ENCODE measurements around the gene ZMYND8.

Gene ZMYND8

GRCh38 chr20:47188540-47188939 is 168.0 kb downstream of the ZMYND8 start:
- no peak for TF ChIP-seq ELF4 (IDR thresholded peaks at IDR 0.05)
- TF ChIP-seq SUZ12 (IDR thresholded peaks at IDR 0.05), result no peak
- no peak for TF ChIP-seq ARNT (IDR thresholded peaks at IDR 0.05)
- no peak for TF ChIP-seq BHLHE40 (IDR thresholded peaks at IDR 0.05; ENCODE audit: borderline replicate concordance)
- no peak for TF ChIP-seq PKNOX1 (IDR thresholded peaks at IDR 0.05)
- no peak for TF ChIP-seq L3MBTL2 (conservative IDR thresholded peaks at IDR 0.05)
- no peak for TF ChIP-seq LEF1 (IDR thresholded peaks at IDR 0.05; ENCODE audit: borderline replicate concordance)
- TF ChIP-seq FOXA1 (IDR thresholded peaks at IDR 0.05), result no peak
- TF ChIP-seq SP1 (IDR thresholded peaks at IDR 0.05), result no peak
- no peak for TF ChIP-seq HDGF (IDR thresholded peaks at IDR 0.05; ENCODE audit: borderline replicate concordance)
- POLR2A ChIA-PET, result no interaction called here
- DNase-seq (ENCODE audit: extremely low spot score), result no peak
- CTCF ChIA-PET, result no interaction called here

- DNase-seq (ENCODE audit: extremely low spot score), result no peak
- TF ChIP-seq ZNF384 (IDR thresholded peaks at IDR 0.05), result no peak
- ChIA-PET POLR2A (no interaction called here), CTCF (interaction anchor here (0.6 kb wide), 1 partner anchor 8 kb away, joined by 5 read pairs; no protein-coding TSS in a partner anchor)
Observed at GRCh38 chr20:47187450-47188195, 168.9 kb downstream of the ZMYND8 start.

- ChIA-PET CTCF (interaction anchor here (0.8 kb wide), 1 partner anchor 115 kb away, joined by 3 read pairs; no protein-coding TSS in a partner anchor), POLR2A (no interaction called here)
- no peak for DNase-seq (ENCODE audit: extremely low spot score)
- TF ChIP-seq FOXA1 (IDR thresholded peaks at IDR 0.05), result no peak
- no peak for TF ChIP-seq ARNT (IDR thresholded peaks at IDR 0.05)
- no peak for TF ChIP-seq LEF1 (IDR thresholded peaks at IDR 0.05; ENCODE audit: borderline replicate concordance)
- no peak for TF ChIP-seq ELF4 (IDR thresholded peaks at IDR 0.05)
- no peak for TF ChIP-seq FOXM1 (IDR thresholded peaks at IDR 0.05; ENCODE audit: borderline replicate concordance)
- no peak for TF ChIP-seq NFRKB (IDR thresholded peaks at IDR 0.05)
Observed at GRCh38 chr20:47183367-47183766, 173.1 kb downstream of the ZMYND8 start.

GRCh38 chr20:47181056-47181862 is 175.2 kb downstream of the ZMYND8 start:
- ChIA-PET CTCF (no interaction called here), POLR2A (no interaction called here)
- peak; percentile 68 for DNase-seq (ENCODE audit: extremely low spot score)
- TF ChIP-seq PKNOX1 (IDR thresholded peaks at IDR 0.05), result peak; percentile 94
- peak; percentile 69 for TF ChIP-seq ELF4 (IDR thresholded peaks at IDR 0.05)
- TF ChIP-seq CTBP1 (IDR thresholded peaks at IDR 0.05; ENCODE audit: borderline replicate concordance), result no peak

GRCh38 chr20:47179267-47179666 is 177.2 kb downstream of the ZMYND8 start:
- POLR2A ChIA-PET, result no interaction called here

GRCh38 chr20:47178851-47179250 is 177.6 kb downstream of the ZMYND8 start:
- ChIA-PET CTCF (no interaction called here), POLR2A (no interaction called here)
- no peak for DNase-seq (ENCODE audit: extremely low spot score)
- TF ChIP-seq ARNT (IDR thresholded peaks at IDR 0.05) (no peak), CTBP1 (IDR thresholded peaks at IDR 0.05; ENCODE audit: borderline replicate concordance) (no peak), LEF1 (IDR thresholded peaks at IDR 0.05; ENCODE audit: borderline replicate concordance) (no peak), NFRKB (IDR thresholded peaks at IDR 0.05) (no peak), BHLHE40 (IDR thresholded peaks at IDR 0.05; ENCODE audit: borderline replicate concordance) (no peak), SUZ12 (IDR thresholded peaks at IDR 0.05) (no peak), SP1 (IDR thresholded peaks at IDR 0.05) (no peak), FOXK2 (IDR thresholded peaks at IDR 0.05) (no peak), FOXA1 (IDR thresholded peaks at IDR 0.05) (no peak), FOXM1 (IDR thresholded peaks at IDR 0.05; ENCODE audit: borderline replicate concordance) (no peak), HDGF (IDR thresholded peaks at IDR 0.05; ENCODE audit: borderline replicate concordance) (no peak), TARDBP (IDR thresholded peaks at IDR 0.05) (no peak), ZNF384 (IDR thresholded peaks at IDR 0.05) (no peak)

More at GRCh38 chr20:47179267-47179666, 177.2 kb downstream of the ZMYND8 start:
- CTCF ChIA-PET, result no interaction called here
- TF ChIP-seq ARNT (IDR thresholded peaks at IDR 0.05) (no peak), CTBP1 (IDR thresholded peaks at IDR 0.05; ENCODE audit: borderline replicate concordance) (no peak), FOXK2 (IDR thresholded peaks at IDR 0.05) (no peak), SP1 (IDR thresholded peaks at IDR 0.05) (no peak), TARDBP (IDR thresholded peaks at IDR 0.05) (no peak), L3MBTL2 (conservative IDR thresholded peaks at IDR 0.05) (no peak), ELF4 (IDR thresholded peaks at IDR 0.05) (no peak), LEF1 (IDR thresholded peaks at IDR 0.05; ENCODE audit: borderline replicate concordance) (no peak), PKNOX1 (IDR thresholded peaks at IDR 0.05) (no peak), BHLHE40 (IDR thresholded peaks at IDR 0.05; ENCODE audit: borderline replicate concordance) (no peak), ZNF384 (IDR thresholded peaks at IDR 0.05) (no peak), SUZ12 (IDR thresholded peaks at IDR 0.05) (no peak), FOXA1 (IDR thresholded peaks at IDR 0.05) (no peak), FOXM1 (IDR thresholded peaks at IDR 0.05; ENCODE audit: borderline replicate concordance) (no peak), HDGF (IDR thresholded peaks at IDR 0.05; ENCODE audit: borderline replicate concordance) (no peak), NFRKB (IDR thresholded peaks at IDR 0.05) (no peak)
- DNase-seq (ENCODE audit: extremely low spot score), result no peak
